Kidney capillary endothelial cell (primary cell): ENCODE measurements around the gene BRD2.

Source experiments
- DNase-seq: peaks from one replicate; pipeline ENCODE4 v3.0.0-alpha.2; 2018; ENCODE audit warnings: low spot score

Gene BRD2

GRCh38 chr6:32972353-32973143, 4.2 kb downstream of the BRD2 start:
- DNase-seq = no peak

- no peak for DNase-seq
Measured at GRCh38 chr6:32973144-32974015, 5.0 kb downstream of the BRD2 start.

GRCh38 chr6:32974016-32974333, 5.6 kb downstream of the BRD2 start:
- no peak for DNase-seq

GRCh38 chr6:32974541-32975308, 6.3 kb downstream of the BRD2 start:
- no peak for DNase-seq

- DNase-seq = no peak
Measured at GRCh38 chr6:32975886-32976285, 7.5 kb downstream of the BRD2 start.

GRCh38 chr6:32976334-32977069, 8.1 kb downstream of the BRD2 start:
- no peak for DNase-seq

GRCh38 chr6:32977272-32977952, 9.0 kb downstream of the BRD2 start:
- no peak for DNase-seq

GRCh38 chr6:32977953-32978324, 9.5 kb downstream of the BRD2 start:
- DNase-seq = no peak

GRCh38 chr6:32979720-32980487, 11.5 kb downstream of the BRD2 start:
- DNase-seq = no peak

- no peak for DNase-seq
Measured at GRCh38 chr6:32980488-32981038, 12.2 kb downstream of the BRD2 start.

- no peak for DNase-seq
Measured at GRCh38 chr6:32982084-32982701, 13.8 kb downstream of the BRD2 start.

- no peak for DNase-seq
Measured at GRCh38 chr6:32982702-32983492, 14.5 kb downstream of the BRD2 start.

- no peak for DNase-seq
Measured at GRCh38 chr6:32983493-32983848, 15.1 kb downstream of the BRD2 start.

GRCh38 chr6:32983964-32984621, 15.7 kb downstream of the BRD2 start:
- DNase-seq = no peak

- DNase-seq = peak; percentile 70
Measured at GRCh38 chr6:32984622-32985389, 16.4 kb downstream of the BRD2 start.

GRCh38 chr6:32989368-32989767, 21.0 kb downstream of the BRD2 start:
- DNase-seq = no peak

- no peak for DNase-seq
Measured at GRCh38 chr6:32991972-32992371, 23.6 kb downstream of the BRD2 start.
